Astrocyte of the cerebellum (primary cell): ENCODE results near the gene VPS41.

Source experiments
- DNase-seq: peaks from one replicate; pipeline ENCODE4 v3.0.0-alpha.2; 2011; ENCODE audit warnings: low read depth
- H3K4me3 ChIP-seq: 2 replicates; pipeline ENCODE4 v1.5.1; 2011; ENCODE audit warnings: mild to moderate bottlenecking, low read depth, low read length, moderate library complexity
- in situ Hi-C: cut with HindIII; loops from 2 replicates; pipeline ENCODE4 v1.10.0; 2017; ENCODE audit warnings: low sequenced_read_pairs
- TF ChIP-seq, protein P1 (sequence below): IDR thresholded peaks from 2 replicates; pipeline ENCODE4 v1.5.1; 2012; ENCODE audit warnings: low read length, low read depth, moderate library complexity, mild to moderate bottlenecking; ENCODE audit errors: missing control alignments

Gene VPS41

DNA sequence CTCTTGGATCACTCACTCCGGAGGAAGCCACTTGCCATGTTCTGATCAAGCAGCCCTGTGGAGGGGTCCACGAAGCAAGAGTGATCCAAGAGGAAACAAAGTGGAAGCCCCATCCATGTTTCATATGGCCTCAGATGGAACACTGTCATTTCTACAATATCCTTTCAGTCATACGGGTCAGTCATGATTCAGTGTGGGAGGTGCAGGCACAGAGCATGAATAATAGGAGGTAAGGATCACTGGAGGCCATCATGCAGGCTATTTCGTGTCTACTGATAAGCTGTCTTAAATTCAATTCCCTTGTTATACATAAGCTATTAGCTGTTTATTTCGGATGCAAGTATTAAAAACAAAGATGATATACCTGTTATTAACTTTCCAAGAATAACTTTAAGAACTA is 36.8 kb downstream of the VPS41 start:
- TF ChIP-seq, protein P1, sequence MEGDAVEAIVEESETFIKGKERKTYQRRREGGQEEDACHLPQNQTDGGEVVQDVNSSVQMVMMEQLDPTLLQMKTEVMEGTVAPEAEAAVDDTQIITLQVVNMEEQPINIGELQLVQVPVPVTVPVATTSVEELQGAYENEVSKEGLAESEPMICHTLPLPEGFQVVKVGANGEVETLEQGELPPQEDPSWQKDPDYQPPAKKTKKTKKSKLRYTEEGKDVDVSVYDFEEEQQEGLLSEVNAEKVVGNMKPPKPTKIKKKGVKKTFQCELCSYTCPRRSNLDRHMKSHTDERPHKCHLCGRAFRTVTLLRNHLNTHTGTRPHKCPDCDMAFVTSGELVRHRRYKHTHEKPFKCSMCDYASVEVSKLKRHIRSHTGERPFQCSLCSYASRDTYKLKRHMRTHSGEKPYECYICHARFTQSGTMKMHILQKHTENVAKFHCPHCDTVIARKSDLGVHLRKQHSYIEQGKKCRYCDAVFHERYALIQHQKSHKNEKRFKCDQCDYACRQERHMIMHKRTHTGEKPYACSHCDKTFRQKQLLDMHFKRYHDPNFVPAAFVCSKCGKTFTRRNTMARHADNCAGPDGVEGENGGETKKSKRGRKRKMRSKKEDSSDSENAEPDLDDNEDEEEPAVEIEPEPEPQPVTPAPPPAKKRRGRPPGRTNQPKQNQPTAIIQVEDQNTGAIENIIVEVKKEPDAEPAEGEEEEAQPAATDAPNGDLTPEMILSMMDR, result no peak
- H3K4me3 ChIP-seq, result no peak overlapping the region
- in situ Hi-C loops, result no loop called here
- DNase-seq, result no peak

DNA sequence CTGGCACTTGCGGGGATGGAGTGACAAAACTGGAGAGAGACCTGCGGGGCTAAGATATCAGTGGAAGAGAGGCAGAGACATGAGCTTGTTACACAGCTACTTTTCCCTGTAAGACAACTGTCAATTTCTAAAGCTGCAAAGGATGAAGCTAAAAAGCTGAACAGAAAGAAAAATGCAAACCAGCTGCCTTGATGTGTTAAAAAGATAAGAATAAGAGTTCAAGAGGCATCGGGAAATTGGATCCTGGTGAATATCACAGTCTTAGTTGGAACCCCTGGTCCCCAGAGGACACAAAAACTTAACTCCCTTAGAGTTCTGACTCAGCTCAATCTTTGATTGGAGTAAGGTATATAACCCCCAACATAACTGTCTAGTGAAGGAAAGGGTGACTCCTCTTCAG is 38.8 kb downstream of the VPS41 start:
- in situ Hi-C loops, result no loop called here
- TF ChIP-seq, protein P1, result no peak
- H3K4me3 ChIP-seq, result no peak overlapping the region
- DNase-seq, result no peak

DNA sequence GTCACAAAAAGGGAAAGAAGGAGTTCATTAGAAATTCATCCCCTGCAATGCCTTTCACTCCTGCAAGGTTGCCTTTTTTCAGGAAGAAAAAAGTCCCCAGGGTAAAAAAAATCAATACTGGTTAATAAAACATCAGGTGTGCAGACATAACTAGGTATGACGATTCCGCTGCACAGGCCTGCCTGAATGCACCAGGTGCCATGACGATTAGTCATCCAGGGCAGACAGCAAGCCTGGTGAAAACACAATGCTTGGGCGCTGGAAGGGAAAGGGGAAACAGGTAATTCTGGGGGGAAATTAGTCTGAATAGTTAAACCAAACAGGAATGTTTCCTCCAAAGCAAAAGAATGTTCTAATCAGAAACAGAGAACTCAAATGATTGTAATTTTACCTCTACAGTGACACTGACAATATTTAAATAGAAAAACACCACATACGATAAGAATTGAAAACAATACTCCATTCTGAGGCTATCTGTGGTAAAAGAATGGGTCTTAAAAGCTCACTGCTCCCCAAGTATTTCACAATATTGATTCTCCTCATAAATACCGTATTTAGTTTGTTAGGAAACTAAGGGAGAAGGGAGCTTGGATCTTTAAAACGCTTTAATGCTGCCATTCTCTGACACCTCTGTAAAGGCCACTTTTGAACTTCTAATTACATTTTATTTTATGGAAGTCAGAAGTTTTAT is 45.2 kb downstream of the VPS41 start:
- TF ChIP-seq, protein P1, result no peak
- in situ Hi-C loops, result no loop called here
- DNase-seq, result no peak
- no peak overlapping the region for H3K4me3 ChIP-seq

DNA sequence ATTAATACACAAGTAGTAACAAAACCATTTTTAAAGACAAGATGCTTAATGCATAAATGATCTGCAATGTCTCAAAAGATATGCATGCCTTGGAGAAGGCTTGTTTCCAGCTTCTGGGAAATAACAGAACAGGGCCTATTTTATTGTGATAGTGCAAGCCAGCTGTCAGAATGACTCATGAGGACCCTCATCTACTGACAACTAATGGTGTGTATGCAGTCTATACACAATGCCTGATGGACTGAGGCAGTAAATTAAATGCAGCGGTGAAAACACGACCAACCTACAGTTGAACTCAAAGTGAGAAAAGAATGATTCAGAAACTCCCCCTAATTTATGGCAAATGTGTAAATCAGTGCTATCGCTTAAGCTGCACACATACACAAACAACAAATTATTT is 46.3 kb downstream of the VPS41 start:
- TF ChIP-seq, protein P1, result no peak
- in situ Hi-C loops, result no loop called here
- no peak for DNase-seq
- no peak overlapping the region for H3K4me3 ChIP-seq

DNA sequence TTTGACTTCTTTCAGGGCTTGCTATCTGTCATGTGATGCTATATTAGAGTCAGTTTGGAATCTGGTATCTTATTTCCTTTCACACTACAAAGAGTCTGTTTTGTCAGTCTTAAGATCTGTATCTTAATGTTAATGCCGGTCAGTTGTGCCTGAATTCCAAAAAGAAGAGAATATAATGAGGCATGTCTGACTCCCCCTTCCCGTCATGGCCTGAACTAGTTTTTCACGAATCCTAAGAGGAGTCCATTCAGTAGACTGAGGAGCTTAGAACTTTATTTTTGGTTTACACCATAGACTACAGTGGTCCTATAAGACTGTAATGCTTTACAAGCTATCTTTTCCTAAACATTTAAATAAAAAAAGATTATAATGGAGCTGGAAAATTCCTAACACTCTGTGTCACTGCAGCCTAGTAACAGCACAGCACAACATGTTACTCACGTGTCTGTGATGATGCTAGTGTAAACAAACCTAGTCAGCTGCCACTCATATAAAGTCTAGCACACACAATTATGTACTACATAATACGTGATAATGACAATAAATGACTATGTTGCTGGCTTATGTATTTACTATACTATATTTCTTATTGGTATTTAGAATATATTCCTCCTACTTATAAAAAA is 50.6 kb downstream of the VPS41 start:
- no peak for DNase-seq
- in situ Hi-C loops, result no loop called here
- H3K4me3 ChIP-seq, result no peak overlapping the region
- TF ChIP-seq, protein P1, result no peak

DNA sequence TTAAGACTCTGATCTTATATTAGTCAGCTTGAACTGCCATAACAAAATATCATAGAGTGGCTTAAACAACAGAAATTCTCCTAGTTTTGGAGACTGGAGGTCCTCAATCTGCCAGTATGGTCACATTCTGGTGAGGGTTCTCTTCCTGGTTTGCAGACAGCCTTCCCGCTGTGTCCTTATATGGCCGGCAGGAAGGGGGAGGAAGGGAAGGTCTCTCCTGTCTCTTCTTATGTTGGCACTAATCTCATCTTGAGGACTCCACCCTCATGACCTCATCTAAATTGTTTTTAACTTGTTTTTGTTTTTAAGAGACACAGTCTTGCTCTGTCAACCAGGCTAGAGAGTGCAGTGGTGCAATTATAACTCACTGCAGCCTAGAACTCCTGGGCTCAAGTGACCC is 53.1 kb downstream of the VPS41 start:
- TF ChIP-seq, protein P1, result no peak
- in situ Hi-C loops, result no loop called here
- H3K4me3 ChIP-seq, result no peak overlapping the region
- DNase-seq, result no peak
